ENCODE data around the gene CIB1. TPM values are rescaled to one million over a fixed set of nuclear protein-coding genes. Genes with fewer than 3 reads are reported as not detected.

The CIB1 gene
- polyA plus RNA-seq, 1 of the 3 experiments (the other 2 are of a cell fraction): 87.9 TPM

DNA sequence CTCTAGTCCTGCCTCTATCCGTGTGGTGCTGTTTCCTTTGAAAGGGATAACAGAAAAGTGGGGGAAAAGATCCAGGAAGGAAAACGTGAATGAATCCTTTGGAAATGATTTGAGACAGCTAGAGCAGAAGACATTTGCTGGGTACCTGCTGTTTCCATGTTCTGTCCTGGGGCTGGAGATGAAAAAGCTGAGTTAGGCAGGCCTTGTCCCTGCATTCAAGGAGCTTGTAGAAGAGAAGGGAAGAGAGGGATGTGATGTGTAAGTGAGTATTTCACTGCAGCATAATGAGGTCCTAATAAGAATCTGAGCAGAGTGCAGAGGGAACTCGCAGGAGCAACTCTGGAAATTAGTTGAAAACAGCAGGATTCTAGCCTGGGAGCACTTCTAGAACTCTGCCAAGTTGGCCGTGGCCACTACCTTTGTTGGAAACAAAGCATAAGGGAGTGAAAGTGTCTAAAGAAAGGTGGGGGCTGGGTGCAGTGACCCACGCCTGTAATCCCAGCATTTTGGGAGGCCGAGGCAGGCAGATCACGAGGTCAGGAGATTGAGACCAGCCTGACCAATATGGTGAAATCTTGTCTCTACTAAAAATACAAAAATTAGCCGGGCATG, 46.4 kb downstream of the CIB1 start (continued):
- no peak for TF ChIP-seq IRF3 (IDR thresholded peaks at IDR 0.05; ENCODE audit: low read depth, low read length)
- TF ChIP-seq, protein P1, sequence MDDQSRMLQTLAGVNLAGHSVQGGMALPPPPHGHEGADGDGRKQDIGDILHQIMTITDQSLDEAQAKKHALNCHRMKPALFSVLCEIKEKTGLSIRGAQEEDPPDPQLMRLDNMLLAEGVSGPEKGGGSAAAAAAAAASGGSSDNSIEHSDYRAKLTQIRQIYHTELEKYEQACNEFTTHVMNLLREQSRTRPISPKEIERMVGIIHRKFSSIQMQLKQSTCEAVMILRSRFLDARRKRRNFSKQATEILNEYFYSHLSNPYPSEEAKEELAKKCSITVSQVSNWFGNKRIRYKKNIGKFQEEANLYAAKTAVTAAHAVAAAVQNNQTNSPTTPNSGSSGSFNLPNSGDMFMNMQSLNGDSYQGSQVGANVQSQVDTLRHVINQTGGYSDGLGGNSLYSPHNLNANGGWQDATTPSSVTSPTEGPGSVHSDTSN (IDR thresholded peaks at IDR 0.05): no peak
- TF ChIP-seq SMC3 (IDR thresholded peaks at IDR 0.05; ENCODE audit: low read depth, low read length): no peak
- TF ChIP-seq ELF1 (IDR thresholded peaks at IDR 0.05): no peak

- Histone ChIP-seq H3K4me2 (peak overlapping the region; percentile 95), H3K36me3 (replicated peaks in 1 of 2; ENCODE audit: control insufficient read depth in 1 of 2, insufficient read depth in 2 of 2, low read length in 1 of 2) (no peaks in the 10 kb centered on the region), H3K4me1 (ENCODE audit: control insufficient read depth in 1 of 2, insufficient read depth in 2 of 2, low read depth in 1 of 2, low read length in 1 of 2) (peaks cover 0 to 20% of the 10 kb centered on the region in 2 experiments; a peak in 1 of 4 replicates), H3F3A (replicated peaks; ENCODE audit: insufficient read depth) (peaks cover 28% of the 10 kb centered on the region), H3K79me2 (ENCODE audit: insufficient read depth) (peaks cover 8% of the 10 kb centered on the region), H3K27ac (ENCODE audit: low read depth in 2 of 2, low read length in 1 of 2) (peak overlapping the region; percentile 21 to 85; a peak in 3 of 4 replicates), H3K9me2 (no peaks in the 10 kb centered on the region), H3K9ac (peak overlapping the region; percentile 71), H3K9me3 (no peaks in the 10 kb centered on the region), H2AFZ (ENCODE audit: low read depth) (peak overlapping the region; percentile 95; the same call in 1 of the 2 replicates), H3K4me3 (ENCODE audit: low read depth in 2 of 2, low read length in 1 of 2) (peak overlapping the region; percentile 61 to 77), H3K27me3 (ENCODE audit: insufficient read depth) (no peaks in the 10 kb centered on the region), H4K20me1 (ENCODE audit: insufficient read depth) (no peaks in the 10 kb centered on the region)
- CTCF ChIA-PET: interaction anchor here (1.6 kb wide), 1 partner anchor 36 kb away, joined by 4 read pairs; no protein-coding TSS in a partner anchor
- WGBS (ENCODE audit: low lambda C conversion rate): 11% methylated on average over 26 of the region's 67 CpGs
- POLR2A ChIA-PET: interaction anchor here (0.6 to 1.6 kb wide), 2 partner anchors 16 to 744 kb away, joined by 3 to 5 read pairs; partner anchors contain the start of gene SEMA4B
- DNase-seq: peak; percentile 93
- TF ChIP-seq TCF12 (IDR thresholded peaks at IDR 0.05): no peak
- TF ChIP-seq, protein P2, sequence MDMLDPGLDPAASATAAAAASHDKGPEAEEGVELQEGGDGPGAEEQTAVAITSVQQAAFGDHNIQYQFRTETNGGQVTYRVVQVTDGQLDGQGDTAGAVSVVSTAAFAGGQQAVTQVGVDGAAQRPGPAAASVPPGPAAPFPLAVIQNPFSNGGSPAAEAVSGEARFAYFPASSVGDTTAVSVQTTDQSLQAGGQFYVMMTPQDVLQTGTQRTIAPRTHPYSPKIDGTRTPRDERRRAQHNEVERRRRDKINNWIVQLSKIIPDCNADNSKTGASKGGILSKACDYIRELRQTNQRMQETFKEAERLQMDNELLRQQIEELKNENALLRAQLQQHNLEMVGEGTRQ (IDR thresholded peaks at IDR 0.05; ENCODE audit: borderline replicate concordance, low read depth, low read length): no peak
- TF ChIP-seq ELF1 (IDR thresholded peaks at IDR 0.05): peak; percentile 55; the same call in 1 of the 2 replicates
- no peak for TF ChIP-seq FOSL2 (IDR thresholded peaks at IDR 0.05; ENCODE audit: borderline replicate concordance, low read depth)
- TF ChIP-seq JUND (IDR thresholded peaks at IDR 0.05): no peak
- no peak for TF ChIP-seq FOXM1 (IDR thresholded peaks at IDR 0.05; ENCODE audit: low read depth)
- no peak for TF ChIP-seq TEAD4 (IDR thresholded peaks at IDR 0.05; ENCODE audit: borderline replicate concordance, insufficient read depth)
- TF ChIP-seq FOXJ3 (CRISPR knock-in tag; IDR thresholded peaks at IDR 0.05): no peak
- TF ChIP-seq, protein P1 (IDR thresholded peaks at IDR 0.05): no peak
- TF ChIP-seq, protein P3, sequence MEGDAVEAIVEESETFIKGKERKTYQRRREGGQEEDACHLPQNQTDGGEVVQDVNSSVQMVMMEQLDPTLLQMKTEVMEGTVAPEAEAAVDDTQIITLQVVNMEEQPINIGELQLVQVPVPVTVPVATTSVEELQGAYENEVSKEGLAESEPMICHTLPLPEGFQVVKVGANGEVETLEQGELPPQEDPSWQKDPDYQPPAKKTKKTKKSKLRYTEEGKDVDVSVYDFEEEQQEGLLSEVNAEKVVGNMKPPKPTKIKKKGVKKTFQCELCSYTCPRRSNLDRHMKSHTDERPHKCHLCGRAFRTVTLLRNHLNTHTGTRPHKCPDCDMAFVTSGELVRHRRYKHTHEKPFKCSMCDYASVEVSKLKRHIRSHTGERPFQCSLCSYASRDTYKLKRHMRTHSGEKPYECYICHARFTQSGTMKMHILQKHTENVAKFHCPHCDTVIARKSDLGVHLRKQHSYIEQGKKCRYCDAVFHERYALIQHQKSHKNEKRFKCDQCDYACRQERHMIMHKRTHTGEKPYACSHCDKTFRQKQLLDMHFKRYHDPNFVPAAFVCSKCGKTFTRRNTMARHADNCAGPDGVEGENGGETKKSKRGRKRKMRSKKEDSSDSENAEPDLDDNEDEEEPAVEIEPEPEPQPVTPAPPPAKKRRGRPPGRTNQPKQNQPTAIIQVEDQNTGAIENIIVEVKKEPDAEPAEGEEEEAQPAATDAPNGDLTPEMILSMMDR (IDR thresholded peaks at IDR 0.05): no peak
- peak; percentile 78 for TF ChIP-seq MXI1 (IDR thresholded peaks at IDR 0.05; ENCODE audit: low read depth, low read length)
- 0 out of 2 replicates have a peak, but pooled peaks have one; percentile 11 for TF ChIP-seq TAF1 (IDR thresholded peaks at IDR 0.05; ENCODE audit: borderline replicate concordance, low read depth, low read length)
- TF ChIP-seq SIN3A (IDR thresholded peaks at IDR 0.05; ENCODE audit: borderline replicate concordance, low read depth, low read length): no peak
- TF ChIP-seq ZBTB33 (IDR thresholded peaks at IDR 0.05; ENCODE audit: borderline replicate concordance, low read depth): no peak
- TF ChIP-seq CHD2 (IDR thresholded peaks at IDR 0.05; ENCODE audit: low read length, partially characterized antibody): no peak
- TF ChIP-seq SMC3 (IDR thresholded peaks at IDR 0.05; ENCODE audit: low read depth, low read length): no peak
- no peak for TF ChIP-seq EP300 (IDR thresholded peaks at IDR 0.05; ENCODE audit: borderline replicate concordance in 1 of 2, low read depth in 1 of 2, low read length in 1 of 2)
- TF ChIP-seq MAX (IDR thresholded peaks at IDR 0.05; ENCODE audit: low read depth): peak; percentile 34; the same call in 1 of the 2 replicates
These were observed 48.7 kb downstream of the CIB1 start for GRCh38 chr15:90184786-90185704.

Measured in SK-N-SH (cell line).